ENCODE data around the gene CACNA1D. TPM values are rescaled to one million over a fixed set of nuclear protein-coding genes. Genes with fewer than 3 reads are reported as not detected.

CACNA1D gene
- total and polyA plus RNA-seq, 8 donors: 0.31 to 36.5 (median 12.5) TPM

DNA sequence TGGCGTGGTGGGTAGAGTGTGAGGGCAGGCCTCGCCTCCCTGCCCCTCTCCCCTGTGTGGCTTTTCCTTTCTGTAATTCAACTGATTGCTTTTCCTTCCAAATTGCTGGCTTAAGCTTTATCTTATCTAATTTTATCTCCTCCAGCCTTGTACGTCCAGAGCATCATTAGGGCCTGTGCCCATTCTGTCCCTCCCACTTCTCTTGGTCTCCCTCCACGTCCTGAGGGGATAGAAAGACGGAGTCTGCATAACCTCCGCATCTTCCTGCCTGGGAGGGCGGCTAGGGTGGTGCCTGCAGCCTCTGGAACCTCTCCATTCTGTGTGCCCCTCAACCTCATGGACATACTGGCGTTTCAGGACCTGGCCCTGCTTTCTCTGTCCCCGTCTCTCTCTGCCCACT, 39.8 kb downstream of the CACNA1D start:
- 77 to 87% (median 82%) methylated on average over 9 of the region's 9 CpGs for WGBS, 5 donors
- H3K27me3 ChIP-seq: no peaks in the 10 kb centered on the region
- intact Hi-C loops (cut with DNase I; ENCODE audit: low total_unique reads): no loop called here
- H3K4me3 ChIP-seq: no peak overlapping the region
- DNase-seq: no peak
- TF ChIP-seq CTCF (IDR thresholded peaks at IDR 0.05) (no peak), EP300 (IDR thresholded peaks at IDR 0.05) (no peak), POLR2A (IDR thresholded peaks at IDR 0.05) (no peak), POLR2AphosphoS5 (IDR thresholded peaks at IDR 0.05) (no peak)
- no peaks in the 10 kb centered on the region for H3K36me3 ChIP-seq
- H3K9me3 ChIP-seq: no peaks in the 10 kb centered on the region
- no peak overlapping the region for H3K27ac ChIP-seq
- peaks cover 0 to 8% (median 0%) of the 10 kb centered on the region in 4 donors for H3K4me1 ChIP-seq

DNA sequence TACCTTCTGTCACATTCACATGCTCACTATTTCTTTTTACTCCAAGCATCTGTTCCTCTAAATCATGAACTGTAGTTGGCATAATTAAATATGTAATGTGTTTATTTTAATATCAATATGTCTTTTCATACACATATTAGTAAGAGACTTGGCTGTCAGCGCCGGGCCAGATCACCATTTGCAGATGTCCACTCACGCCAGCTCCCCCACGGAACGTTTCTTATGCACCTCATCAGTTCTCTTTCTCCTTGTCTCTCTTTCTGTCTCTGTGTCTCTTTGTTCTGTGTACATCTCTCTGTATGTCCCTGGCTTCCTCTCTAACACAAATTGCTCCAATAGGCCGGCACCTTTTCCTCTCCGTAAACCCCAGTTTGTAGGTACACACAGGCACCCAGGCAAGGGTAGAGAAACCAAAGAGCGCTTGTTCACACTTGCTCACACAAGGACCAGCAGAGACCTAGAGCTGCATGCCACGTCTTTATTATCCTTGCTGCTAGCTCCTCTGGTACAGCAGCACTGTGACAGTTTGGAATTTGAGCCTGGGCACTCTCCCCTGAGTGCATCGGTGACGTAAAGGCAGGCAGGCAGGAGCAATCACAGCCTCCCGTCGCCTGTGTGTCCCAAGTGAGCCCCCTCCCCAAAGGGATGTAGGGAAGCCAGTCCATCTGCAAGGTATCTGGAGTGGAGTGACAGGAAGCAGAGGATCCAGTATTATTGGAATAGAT, 40.4 kb downstream of the CACNA1D start:
- peaks cover 0 to 8% (median 0%) of the 10 kb centered on the region in 4 donors for H3K4me1 ChIP-seq
- no peaks in the 10 kb centered on the region for H3K9me3 ChIP-seq
- intact Hi-C loops (cut with DNase I; ENCODE audit: low total_unique reads): no loop called here
- H3K36me3 ChIP-seq: no peaks in the 10 kb centered on the region
- WGBS, 5 donors: 68 to 76% (median 69%) methylated on average over 13 of the region's 13 CpGs
- H3K27me3 ChIP-seq: no peaks in the 10 kb centered on the region
- no peak overlapping the region for H3K4me3 ChIP-seq
- H3K27ac ChIP-seq: no peak overlapping the region
- no peak for TF ChIP-seq POLR2A (IDR thresholded peaks at IDR 0.05)
- no peak for TF ChIP-seq EP300 (IDR thresholded peaks at IDR 0.05)
- no peak for TF ChIP-seq POLR2AphosphoS5 (IDR thresholded peaks at IDR 0.05)
- TF ChIP-seq CTCF (IDR thresholded peaks at IDR 0.05): no peak
- peak in 1 of 2 donors; percentile 24 for DNase-seq

GRCh38 chr3:53536282-53536681, 41.9 kb downstream of the CACNA1D start:
- Histone ChIP-seq H3K27me3 (no peaks in the 10 kb centered on the region), H3K27ac (no peak overlapping the region), H3K4me3 (no peak overlapping the region), H3K36me3 (no peaks in the 10 kb centered on the region), H3K4me1 (peaks cover 0 to 8% (median 0%) of the 10 kb centered on the region in 4 donors), H3K9me3 (no peaks in the 10 kb centered on the region)
- 85 to 95% (median 93%) methylated on average over 4 of the region's 4 CpGs for WGBS, 5 donors
- no peak for DNase-seq
- TF ChIP-seq POLR2AphosphoS5 (IDR thresholded peaks at IDR 0.05) (no peak), CTCF (IDR thresholded peaks at IDR 0.05) (no peak), POLR2A (IDR thresholded peaks at IDR 0.05) (no peak), EP300 (IDR thresholded peaks at IDR 0.05) (no peak)
- intact Hi-C loops (cut with DNase I; ENCODE audit: low total_unique reads): no loop called here

- H3K9me3 ChIP-seq: no peaks in the 10 kb centered on the region
- H3K27ac ChIP-seq: no peak overlapping the region
- no peak for DNase-seq
- no peak overlapping the region for H3K4me3 ChIP-seq
- peaks cover 0 to 4% (median 0%) of the 10 kb centered on the region in 3 donors for H3K27me3 ChIP-seq
- TF ChIP-seq EP300 (IDR thresholded peaks at IDR 0.05) (no peak), POLR2AphosphoS5 (IDR thresholded peaks at IDR 0.05) (no peak), POLR2A (IDR thresholded peaks at IDR 0.05) (no peak), CTCF (IDR thresholded peaks at IDR 0.05) (no peak)
- H3K36me3 ChIP-seq: no peaks in the 10 kb centered on the region
- peaks cover 0 to 6% (median 0%) of the 10 kb centered on the region in 4 donors for H3K4me1 ChIP-seq
- WGBS, 5 donors: 96 to 100% (median 97%) methylated on average over 3 of the region's 3 CpGs
- intact Hi-C loops (cut with DNase I; ENCODE audit: low total_unique reads): no loop called here
These were observed 49.9 kb downstream of the CACNA1D start for GRCh38 chr3:53544357-53544756.
